ENCODE measurements around the gene ANKDD1B.

ANKDD1B gene

DNA sequence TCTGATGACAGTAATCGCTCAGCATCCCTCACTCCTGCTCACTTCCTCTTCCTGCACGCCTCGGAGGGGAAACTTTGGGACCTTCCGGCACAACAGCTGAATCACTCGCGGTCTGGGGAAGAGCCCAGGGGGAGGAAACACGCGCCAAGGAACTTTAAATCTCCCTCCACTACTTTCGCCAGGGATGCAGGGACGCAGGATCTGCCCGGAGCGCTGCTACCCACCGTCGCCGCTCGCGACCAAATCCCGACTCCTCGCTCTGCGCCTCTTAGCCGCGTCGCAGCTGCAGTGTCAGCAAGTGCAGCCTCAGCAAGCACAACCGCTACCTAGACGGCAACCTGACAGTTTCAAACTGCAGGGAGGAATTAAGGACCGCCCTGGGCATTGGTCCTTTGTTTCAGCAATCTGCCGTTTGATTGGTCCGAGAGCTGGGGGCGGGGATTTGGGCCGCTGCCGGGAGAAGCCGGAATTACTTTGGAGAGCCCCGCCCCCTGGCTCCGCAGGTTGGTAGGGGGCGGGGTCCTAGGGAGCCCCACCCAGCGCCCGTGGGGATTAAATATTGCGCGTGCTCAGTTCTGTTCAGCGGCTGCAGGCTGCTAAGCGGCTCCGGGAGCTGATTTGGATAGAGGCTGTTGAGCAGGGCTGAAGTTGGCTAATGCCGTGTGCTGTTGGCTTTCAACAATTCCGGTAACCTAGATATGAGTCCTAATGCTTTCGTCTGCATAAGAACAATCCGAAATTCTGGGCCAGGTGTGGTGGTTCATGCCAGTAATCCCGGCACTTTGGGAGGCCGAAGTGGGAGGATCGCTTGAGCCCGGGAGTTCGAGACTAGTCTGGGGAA, 106.0 kb downstream of the ANKDD1B start, which contains the start of gene POC5:
TSS of gene POC5 (minus strand) at position 356 of the 841 bp plus-strand sequence. CDS start 4,500 bp downstream, outside the sequence.
- in situ Hi-C loops (cut with MboI; ENCODE audit: low pct_unique_long_range_greater_than_20kb, low sequenced_read_pairs, unreplicated experiment), result no loop called here
- TF ChIP-seq, protein P1, sequence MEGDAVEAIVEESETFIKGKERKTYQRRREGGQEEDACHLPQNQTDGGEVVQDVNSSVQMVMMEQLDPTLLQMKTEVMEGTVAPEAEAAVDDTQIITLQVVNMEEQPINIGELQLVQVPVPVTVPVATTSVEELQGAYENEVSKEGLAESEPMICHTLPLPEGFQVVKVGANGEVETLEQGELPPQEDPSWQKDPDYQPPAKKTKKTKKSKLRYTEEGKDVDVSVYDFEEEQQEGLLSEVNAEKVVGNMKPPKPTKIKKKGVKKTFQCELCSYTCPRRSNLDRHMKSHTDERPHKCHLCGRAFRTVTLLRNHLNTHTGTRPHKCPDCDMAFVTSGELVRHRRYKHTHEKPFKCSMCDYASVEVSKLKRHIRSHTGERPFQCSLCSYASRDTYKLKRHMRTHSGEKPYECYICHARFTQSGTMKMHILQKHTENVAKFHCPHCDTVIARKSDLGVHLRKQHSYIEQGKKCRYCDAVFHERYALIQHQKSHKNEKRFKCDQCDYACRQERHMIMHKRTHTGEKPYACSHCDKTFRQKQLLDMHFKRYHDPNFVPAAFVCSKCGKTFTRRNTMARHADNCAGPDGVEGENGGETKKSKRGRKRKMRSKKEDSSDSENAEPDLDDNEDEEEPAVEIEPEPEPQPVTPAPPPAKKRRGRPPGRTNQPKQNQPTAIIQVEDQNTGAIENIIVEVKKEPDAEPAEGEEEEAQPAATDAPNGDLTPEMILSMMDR (IDR thresholded peaks at IDR 0.05; ENCODE audit: extremely low read depth, insufficient read depth, missing control alignments), result no peak
- peak; percentile 93 for DNase-seq (ENCODE audit: low spot score)

DNA sequence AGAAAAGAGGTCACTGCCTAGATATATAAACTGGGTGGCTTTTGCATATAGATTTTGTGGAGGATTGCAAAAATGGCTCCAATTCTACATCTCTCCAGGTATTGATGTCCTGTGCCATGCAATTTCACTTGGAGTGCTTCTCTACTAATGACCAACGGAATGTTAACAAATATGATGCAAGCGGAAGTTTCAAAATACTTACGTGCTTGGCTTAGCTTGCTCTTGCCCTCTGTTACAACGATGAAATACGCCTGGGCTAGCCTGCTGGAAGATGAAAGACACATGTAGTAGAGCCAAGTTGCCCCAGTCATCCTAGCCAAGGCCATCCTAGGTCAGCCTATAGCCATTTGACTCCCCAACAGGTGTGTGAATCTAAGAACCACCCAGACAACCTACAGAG, 109.6 kb downstream of the ANKDD1B start:
- in situ Hi-C loops (cut with MboI; ENCODE audit: low pct_unique_long_range_greater_than_20kb, low sequenced_read_pairs, unreplicated experiment), result no loop called here
- TF ChIP-seq, protein P1 (IDR thresholded peaks at IDR 0.05; ENCODE audit: extremely low read depth, insufficient read depth, missing control alignments), result no peak
- DNase-seq (ENCODE audit: low spot score), result no peak
